OCI-LY7 (cell line): ENCODE measurements around the gene SNCA.

ENCODE experiments used
- CTCF ChIP-seq: fragments of 200-600 bp; sonication (generic); conservative IDR thresholded peaks from 2 replicates; pipeline ENCODE4 v1.5.1; 2014; ENCODE audit warnings: mild to moderate bottlenecking, antibody characterized with exemption, low read length, moderate library complexity, mixed read lengths
- EZH2phosphoT487 ChIP-seq: fragments of 200-600 bp; sonication (generic); IDR thresholded peaks from 2 replicates; pipeline ENCODE4 v1.6.1; 2018; ENCODE audit warnings: low read depth, borderline replicate concordance, mild to moderate bottlenecking, mixed run types, antibody characterized with exemption, low read length, moderate library complexity, mixed read lengths

DNA sequence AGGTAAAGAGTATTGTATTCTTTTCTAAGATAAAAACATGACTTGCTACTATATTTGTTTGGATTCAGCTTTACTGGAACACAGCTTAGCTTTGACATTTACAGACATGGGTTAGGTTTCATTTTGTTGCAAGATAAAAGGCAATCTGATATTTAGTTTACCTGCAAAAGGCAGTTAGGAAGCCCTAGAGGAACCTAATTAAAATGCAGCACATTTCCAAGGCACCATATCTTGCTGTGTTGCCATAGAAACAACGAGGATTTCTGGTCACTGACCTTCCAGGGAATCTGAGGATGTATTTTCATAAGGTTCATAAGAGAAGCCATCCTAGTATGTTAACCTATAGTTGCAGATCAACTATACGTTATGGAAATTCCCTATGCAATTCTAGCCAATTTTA, 116.0 kb downstream of the SNCA start:
- TF ChIP-seq CTCF, result no peak
- no peak for TF ChIP-seq EZH2phosphoT487
